Fibroblast of skin of abdomen (primary cell): Measurements from ENCODE around the gene PALB2.
A peak's percentile ranks its signal among the peaks of the same experiment; 100 is the strongest.

Experiments used
- DNase-seq: peaks from one replicate; pipeline ENCODE4 v3.0.0-alpha.2; 2013

Gene PALB2

DNA sequence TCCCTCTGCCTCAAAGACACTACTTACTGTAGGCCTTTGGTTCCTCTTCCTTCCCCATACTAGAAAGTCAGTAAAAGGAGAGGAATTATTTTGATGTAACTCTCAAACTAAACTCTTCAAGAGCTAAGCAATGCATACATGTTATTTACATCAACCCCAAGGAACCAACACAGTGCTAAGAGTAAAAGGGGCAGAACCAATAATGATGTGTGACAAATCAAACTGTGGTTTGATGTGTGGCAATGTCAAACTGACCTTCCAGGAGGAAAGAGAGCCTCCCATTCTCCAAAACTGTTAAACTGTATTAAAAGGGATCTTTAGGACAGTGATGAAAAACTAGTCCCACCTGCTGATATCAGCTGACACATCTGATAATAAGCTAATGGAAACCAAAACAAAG lies 60.7 kb downstream of the PALB2 start:
- no peak for DNase-seq

- DNase-seq: no peak
These were observed 61.7 kb downstream of the PALB2 start for GRCh38 chr16:23579371-23579770.

DNA sequence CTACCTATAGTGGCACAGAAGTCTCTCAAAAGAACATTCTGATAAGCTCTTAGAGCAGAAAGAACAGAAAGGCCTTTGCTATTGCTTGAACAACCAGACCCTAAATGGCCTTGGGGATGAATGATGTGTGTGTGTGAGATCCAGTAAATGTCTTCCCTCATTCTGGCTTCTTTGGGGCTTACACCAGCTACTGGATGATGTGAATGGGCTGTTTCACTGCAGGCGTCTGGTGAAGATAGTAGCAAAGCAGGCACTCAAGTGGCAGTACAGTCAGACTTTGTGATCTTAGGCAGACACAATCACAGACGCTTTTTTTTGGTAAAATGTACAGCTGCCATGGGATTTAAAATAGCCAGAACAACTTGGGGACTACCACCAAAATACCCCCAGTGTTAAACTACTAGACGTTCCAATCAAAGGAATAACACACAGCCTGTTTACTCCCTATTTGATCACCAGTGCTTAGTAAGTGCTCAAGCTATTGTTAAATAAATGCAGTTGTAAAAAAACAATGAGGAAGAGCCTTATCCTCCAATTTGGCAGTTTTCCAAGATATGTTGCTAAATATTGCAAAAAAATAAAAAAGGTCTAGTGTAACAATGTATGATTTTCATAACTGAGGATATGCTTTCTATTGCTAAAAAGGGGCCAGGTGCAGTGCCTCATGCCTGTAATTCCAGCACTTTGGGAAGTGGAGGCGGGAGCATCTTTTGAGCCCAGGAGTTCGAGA lies 62.8 kb downstream of the PALB2 start:
- no peak for DNase-seq

DNA sequence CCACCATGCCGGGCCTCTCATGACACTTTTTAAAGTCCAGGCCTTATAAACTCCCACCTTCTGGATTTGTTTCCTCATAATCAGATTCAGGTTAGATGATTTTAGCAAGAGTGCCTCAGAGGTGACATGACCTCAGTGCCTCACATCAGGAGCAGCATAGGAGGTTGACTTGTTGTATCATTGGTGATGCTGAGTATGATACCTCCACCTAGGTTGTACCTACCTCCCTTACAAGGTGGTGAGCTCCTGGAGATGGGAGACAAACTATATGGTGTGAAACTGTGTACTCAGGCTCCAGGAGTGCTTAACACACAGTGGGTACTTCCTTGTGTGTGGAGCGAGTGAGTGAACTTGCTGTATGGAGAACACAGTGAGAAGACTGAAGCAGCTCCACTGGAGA lies 63.6 kb downstream of the PALB2 start:
- no peak for DNase-seq

- DNase-seq: no peak
These were observed 65.3 kb downstream of the PALB2 start for GRCh38 chr16:23575834-23576233.

DNA sequence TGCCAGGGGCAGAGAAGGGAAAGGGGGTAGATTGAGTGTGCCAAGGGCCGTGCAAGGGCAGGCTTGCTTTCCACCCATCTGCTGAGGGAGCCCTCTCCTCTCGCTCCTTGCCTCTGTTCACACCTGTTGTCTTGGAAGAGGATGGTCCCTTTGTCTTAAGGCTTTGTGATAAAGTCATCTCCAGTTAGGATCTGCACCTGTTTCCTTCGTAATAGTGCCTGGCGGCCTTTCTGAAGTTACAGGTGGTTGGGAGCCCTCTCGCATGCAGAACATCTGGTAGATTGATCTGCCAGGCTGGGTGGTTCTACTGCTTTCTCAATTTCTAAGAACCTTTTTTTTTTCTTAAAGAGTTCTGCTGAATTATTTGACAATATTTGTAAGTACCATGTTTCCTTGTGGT lies 67.3 kb downstream of the PALB2 start:
- DNase-seq: no peak

DNA sequence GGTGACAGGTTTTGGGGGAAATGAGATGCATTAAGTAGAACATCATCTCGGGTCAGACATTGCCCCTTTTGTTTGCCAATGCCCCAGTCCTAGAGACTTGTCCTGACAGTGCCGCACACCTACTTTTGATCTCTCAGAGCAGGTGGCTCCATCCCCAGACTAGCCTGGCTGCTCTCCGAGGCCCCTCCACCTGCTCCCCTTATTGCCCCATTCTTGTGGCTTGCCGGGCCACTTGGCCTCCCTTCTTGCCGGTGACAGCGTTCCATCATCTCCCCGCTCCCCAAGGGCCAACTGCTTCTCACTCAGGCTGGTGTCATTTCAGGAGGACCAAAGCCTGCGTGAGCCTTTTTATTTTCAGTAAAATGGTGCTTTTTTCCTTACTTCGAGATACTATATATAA lies 68.7 kb downstream of the PALB2 start:
- no peak for DNase-seq

- no peak for DNase-seq
These were observed 69.2 kb downstream of the PALB2 start for GRCh38 chr16:23571895-23572294.

DNA sequence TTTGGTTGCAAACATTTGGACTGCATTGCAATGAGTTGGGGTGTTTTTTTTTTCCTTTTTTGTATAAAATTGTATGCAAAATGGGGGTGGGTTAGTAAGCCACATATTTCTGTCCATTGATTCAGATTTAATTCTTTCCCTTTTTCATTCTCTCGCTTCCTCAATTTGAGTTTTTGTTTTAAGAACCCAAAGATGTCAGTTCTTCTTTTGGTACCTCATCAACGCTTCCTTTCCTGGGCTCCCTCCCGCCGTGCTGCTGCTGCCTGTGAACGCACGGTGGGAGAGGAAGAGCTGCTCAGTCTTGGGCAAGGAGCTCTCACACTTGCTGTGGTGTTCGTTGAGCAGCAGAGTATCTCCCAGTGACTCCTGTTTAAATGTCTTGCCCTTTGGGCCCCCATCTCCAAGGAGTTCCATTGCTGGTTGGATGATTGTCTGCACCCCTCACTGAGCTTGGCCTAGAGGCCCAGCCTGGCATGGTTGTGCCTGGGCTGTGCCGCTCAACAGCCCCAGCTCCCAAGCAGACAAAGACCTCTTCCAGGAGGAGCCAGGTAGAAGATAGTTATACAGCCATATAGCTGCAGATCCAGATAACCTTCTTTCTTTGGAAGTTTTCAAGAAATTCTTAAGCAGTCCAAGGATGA lies 70.0 kb downstream of the PALB2 start:
- no peak for DNase-seq

- DNase-seq: no peak
These were observed 73.5 kb downstream of the PALB2 start for GRCh38 chr16:23567602-23568001.

DNA sequence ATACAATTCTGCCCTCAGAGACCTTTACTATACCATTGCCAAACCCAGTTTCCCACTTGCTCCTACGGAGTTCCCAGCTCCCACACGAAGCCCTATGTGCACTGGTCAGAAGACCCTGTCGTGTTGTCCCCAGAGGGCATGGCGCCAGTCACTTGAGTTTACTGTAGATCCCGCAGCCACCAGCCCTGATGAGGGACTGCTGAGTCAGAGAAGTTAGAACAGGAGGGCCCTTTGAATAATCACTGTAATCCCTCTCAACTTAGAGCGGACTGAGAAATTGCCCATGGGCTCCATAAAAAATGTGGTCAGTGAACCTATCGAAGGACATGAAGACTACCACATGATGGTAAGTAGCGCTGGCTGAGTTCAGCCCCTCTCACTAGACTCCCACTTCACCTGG lies 74.4 kb downstream of the PALB2 start:
- DNase-seq: no peak

- DNase-seq: no peak
These were observed 76.3 kb downstream of the PALB2 start for GRCh38 chr16:23564575-23565363.

GRCh38 chr16:23563186-23563585 lies 77.9 kb downstream of the PALB2 start:
- no peak for DNase-seq

- no peak for DNase-seq
These were observed 78.6 kb downstream of the PALB2 start for GRCh38 chr16:23562505-23562904.

DNA sequence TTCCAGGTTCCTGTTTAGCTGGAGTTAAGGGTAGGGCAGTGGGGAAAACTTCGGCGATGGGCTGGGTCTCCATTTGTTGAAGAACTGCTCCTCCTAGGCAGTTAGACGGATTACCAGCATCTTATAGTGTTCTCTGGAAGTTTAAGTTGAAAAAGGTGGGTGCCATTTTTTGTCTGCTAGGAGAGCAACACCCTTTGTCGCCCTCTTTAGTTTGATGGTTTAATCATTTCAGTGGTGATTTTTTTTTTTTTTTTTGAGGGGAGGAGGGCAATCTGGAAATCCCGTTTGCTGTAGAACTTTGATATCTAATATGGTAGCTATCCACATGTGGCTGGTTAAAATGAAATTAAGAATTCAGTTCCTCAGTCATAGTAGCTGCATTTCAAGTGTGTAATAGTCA lies 79.5 kb downstream of the PALB2 start:
- no peak for DNase-seq

DNA sequence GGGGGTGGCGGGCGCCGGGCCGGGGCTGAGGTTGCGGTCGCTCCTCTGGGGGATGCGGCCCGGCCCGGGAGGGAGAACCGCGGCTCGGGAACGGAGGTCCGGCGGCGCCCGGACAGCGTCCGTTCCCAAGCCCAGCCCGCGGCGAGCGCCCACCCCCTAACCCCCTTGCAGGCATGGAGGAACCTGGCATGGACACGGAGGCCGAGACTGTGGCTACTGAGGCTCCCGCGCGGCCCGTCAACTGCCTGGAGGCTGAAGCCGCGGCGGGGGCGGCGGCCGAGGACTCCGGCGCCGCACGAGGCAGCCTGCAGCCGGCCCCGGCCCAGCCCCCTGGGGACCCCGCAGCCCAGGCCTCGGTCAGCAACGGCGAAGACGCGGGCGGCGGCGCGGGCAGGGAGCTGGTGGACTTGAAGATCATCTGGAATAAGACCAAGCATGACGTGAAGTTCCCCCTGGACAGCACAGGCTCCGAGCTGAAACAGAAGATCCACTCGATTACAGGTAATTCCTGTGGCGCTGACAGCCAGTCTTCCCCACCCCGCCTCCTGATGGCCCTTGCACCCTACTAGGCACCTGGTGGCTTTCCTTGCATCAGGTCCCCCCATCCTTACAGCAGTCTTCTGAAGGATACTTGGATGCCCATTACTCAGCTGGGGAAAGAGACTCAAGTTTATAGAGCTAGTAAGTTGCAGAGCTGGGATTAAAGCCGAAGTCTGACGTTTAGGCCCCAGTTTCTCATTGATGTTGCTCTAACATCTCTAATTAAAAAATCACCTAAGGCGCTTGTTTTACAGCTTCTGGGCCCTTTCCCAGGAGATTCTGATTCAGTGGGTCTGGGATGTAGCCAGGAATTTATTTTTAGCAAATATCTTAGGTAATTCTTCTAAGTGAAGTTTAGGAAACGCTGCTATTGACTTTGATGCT lies 83.1 kb downstream of the PALB2 start:
- DNase-seq: peak; percentile 8

GRCh38 chr16:23556881-23557778 lies 84.0 kb downstream of the PALB2 start, which contains the start of the genes EARS2 and UBFD1:
Gene EARS2, minus strand, starts transcription at chr16:23557350. Its CDS starts 7 bp downstream, at chr16:23557343.
Gene UBFD1, plus strand, starts transcription at chr16:23557727. Its CDS starts 16 bp downstream, at chr16:23557743.
- DNase-seq: peak; percentile 98

- no peak for DNase-seq
These were observed 86.6 kb downstream of the PALB2 start for GRCh38 chr16:23554536-23554935.
